Thyroid gland (tissue), 4 donors: ENCODE data around the gene HAUS1.

Source experiments
- CTCF ChIP-seq, 6 experiments: fragments of 200-600 bp in 3 of 6; fragments of 450-650 bp in 3 of 6; sonication (generic) in 3 of 6; IDR thresholded peaks; one replicate each; pipeline ENCODE4 v1.5.1; 2016 to 2019; ENCODE audit warnings: antibody characterized with exemption in 6 of 6, mild to moderate bottlenecking in 2 of 6, inconsistent platforms in 1 of 6, moderate library complexity in 1 of 6
- POLR2A ChIP-seq, 2 donors: fragments of 450-650 bp; IDR thresholded peaks; one replicate each; pipeline ENCODE4 v1.6.1; 2017; ENCODE audit warnings: antibody characterized with exemption in 2 of 2, mild to moderate bottlenecking in 2 of 2, moderate library complexity in 1 of 2

GRCh38 chr18:46163091-46163490, 58.9 kb downstream of the HAUS1 start:
- TF ChIP-seq CTCF (IDR thresholded peaks at IDR 0.05), result no peak
- no peak for TF ChIP-seq POLR2A (IDR thresholded peaks at IDR 0.05)
